Measurements from ENCODE around the gene GIMD1.

DNA sequence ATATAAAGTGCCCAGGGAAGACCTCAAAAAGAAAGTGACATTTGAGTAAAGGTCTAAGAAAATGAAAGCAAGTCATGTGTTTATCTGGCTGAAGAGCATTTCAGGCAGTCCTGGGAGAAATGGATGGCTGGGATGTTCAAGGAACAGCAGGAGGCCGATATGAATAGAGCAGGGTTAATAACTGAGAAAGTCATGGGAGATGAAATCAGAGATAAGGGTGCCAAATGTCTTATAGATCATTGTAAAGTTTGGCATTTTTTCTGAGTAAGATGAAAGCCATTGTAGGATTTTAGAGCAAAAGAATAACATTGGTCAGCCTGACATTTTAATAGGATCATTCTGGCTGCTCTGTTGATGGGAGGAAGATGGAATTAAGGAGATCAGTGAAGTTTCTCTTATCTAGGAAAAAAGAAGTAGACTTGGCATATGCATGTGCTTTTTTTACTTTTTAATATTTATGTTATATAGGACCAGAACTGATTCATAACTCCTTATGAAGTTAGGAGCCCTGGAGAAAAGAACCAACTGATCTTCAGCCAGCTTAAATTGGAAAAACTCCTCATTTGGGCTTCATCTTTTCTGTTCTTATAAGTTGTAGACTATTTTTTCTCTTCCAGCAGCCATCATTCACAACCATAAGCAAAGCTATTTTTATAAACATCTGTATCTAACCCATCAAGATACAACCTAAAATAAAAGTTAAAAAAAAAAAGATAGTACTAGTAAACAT, 33.7 kb downstream of the GIMD1 start:
- TF ChIP-seq CTCF (IDR thresholded peaks at IDR 0.05; ENCODE audit: insufficient read depth, low read depth, low read length) = no peak
- TF ChIP-seq EZH2 (IDR thresholded peaks at IDR 0.05; ENCODE audit: insufficient read depth, low read length) = no peak
